Kidney (tissue), 14 donors: ENCODE measurements around the gene KCNMB4. TPM values are rescaled to one million over a fixed set of nuclear protein-coding genes. Genes with fewer than 3 reads are reported as not detected.
"Not testable (repeated sequence)": the region's sequence is repeated elsewhere in the genome, so short reads cannot be mapped to it uniquely, and the experiment has no call there.

Experiments used
- DNase-seq, 5 donors: peaks; one replicate each; pipeline ENCODE4 v3.0.0-alpha.2; 2013 to 2020
- FAIRE-seq: peaks from 2 replicates; lab custom pipeline; 2012; peaks lifted over from hg19 to GRCh38; lab: Jason Lieb, UNC
- H3K27ac ChIP-seq, 2 donors: one replicate each; pipeline ENCODE4 v1.7.0; 2013; ENCODE audit warnings: low read depth in 2 of 2, low read length in 2 of 2, inconsistent platforms in 1 of 2
- H3K27me3 ChIP-seq: one replicate; pipeline ENCODE4 v1.7.1; 2013; ENCODE audit warnings: low read length, inconsistent platforms; ENCODE audit not compliant: control insufficient read depth, insufficient read depth
- H3K36me3 ChIP-seq, 3 donors: one replicate each; pipeline versions ENCODE4 v1.7.0 to v1.7.1; 2013; ENCODE audit warnings: low read length in 3 of 3, control low read depth in 1 of 3, inconsistent platforms in 1 of 3; ENCODE audit not compliant: insufficient read depth in 3 of 3, control insufficient read depth in 2 of 3
- H3K4me1 ChIP-seq, 3 donors: one replicate each; pipeline versions ENCODE4 v1.7.0 to v1.7.1; 2013; ENCODE audit warnings: low read length in 3 of 3, inconsistent platforms in 1 of 3, low read depth in 1 of 3; ENCODE audit not compliant: control insufficient read depth in 2 of 3, insufficient read depth in 2 of 3
- H3K4me3 ChIP-seq, 3 donors: one replicate each; pipeline versions ENCODE4 v1.7.0 to v1.8.1; 2013; ENCODE audit warnings: low read length in 3 of 3, control low read depth in 1 of 3, inconsistent platforms in 1 of 3
- H3K9ac ChIP-seq, 3 donors: one replicate each; pipeline versions ENCODE4 v1.7.0 to v1.7.1; 2013; ENCODE audit warnings: low read length in 3 of 3, control low read depth in 1 of 3, inconsistent platforms in 1 of 3
- H3K9me3 ChIP-seq, 3 donors: one replicate each; pipeline versions ENCODE4 v1.7.0 to v1.7.1; 2013; ENCODE audit warnings: low read length in 3 of 3, control low read depth in 1 of 3, inconsistent platforms in 1 of 3; ENCODE audit not compliant: control insufficient read depth in 2 of 3, insufficient read depth in 1 of 3
- intact Hi-C: fragments of 100-400 bp; cut with DNase I; formaldehyde crosslinking; loops from one replicate; pipeline ENCODE4 v1.11.1; 2022
- polyA plus RNA-seq: library from polyadenylated mRNA; stranded (reverse); fragments of 350-450 nt; fragmentation: Illumina TruSeq; extraction: RNeasy Lipid Tissue Mini Kit (QIAGEN cat#74804); gene quantifications from one replicate; pipeline ENCODE4 v1.2.3, GENCODE V29; 2014; ENCODE audit warnings: low read depth, low replicate concordance; ENCODE audit not compliant: insufficient read depth
- total RNA-seq: library from RNA; stranded (reverse); fragmentation: NEBNext Ultra II Directional; extraction: Animal tissue kit (Norgen Biotek cat#: 25700); gene quantifications from one replicate; pipeline ENCODE4 v1.2.1, GENCODE V29; 2021
- TF ChIP-seq, protein P1 (sequence below): IDR thresholded peaks from 3 replicates; pipeline ENCODE4 v1.5.1; 2012; ENCODE audit warnings: mild to moderate bottlenecking, moderate library complexity, borderline replicate concordance; ENCODE audit not compliant: insufficient read depth; ENCODE audit errors: extremely low read depth
- donor health status: control.
- donor health status: control.
- donor health status: control.
- donor health status: control.
- donor health status: control.
- donor health status: DM: yes; HTN: yes; CAD: no.
- donor health status: Normal renal cell carcinoma (clear cell type).

KCNMB4 gene
- total and polyA plus RNA-seq, 2 donors from 2014 or later, result 3.9 to 5.6 TPM

- Histone ChIP-seq H3K27me3 (no peaks in the 10 kb centered on the region), H3K4me1 (no peaks in the 10 kb centered on the region), H3K27ac (no peak overlapping the region), H3K9me3 (no peaks in the 10 kb centered on the region), H3K9ac (no peak overlapping the region), H3K4me3 (no peak overlapping the region), H3K36me3 (no peaks in the 10 kb centered on the region)
- intact Hi-C loops, result no loop called here
- FAIRE-seq (no peak), DNase-seq (no peak)
- TF ChIP-seq, protein P1, sequence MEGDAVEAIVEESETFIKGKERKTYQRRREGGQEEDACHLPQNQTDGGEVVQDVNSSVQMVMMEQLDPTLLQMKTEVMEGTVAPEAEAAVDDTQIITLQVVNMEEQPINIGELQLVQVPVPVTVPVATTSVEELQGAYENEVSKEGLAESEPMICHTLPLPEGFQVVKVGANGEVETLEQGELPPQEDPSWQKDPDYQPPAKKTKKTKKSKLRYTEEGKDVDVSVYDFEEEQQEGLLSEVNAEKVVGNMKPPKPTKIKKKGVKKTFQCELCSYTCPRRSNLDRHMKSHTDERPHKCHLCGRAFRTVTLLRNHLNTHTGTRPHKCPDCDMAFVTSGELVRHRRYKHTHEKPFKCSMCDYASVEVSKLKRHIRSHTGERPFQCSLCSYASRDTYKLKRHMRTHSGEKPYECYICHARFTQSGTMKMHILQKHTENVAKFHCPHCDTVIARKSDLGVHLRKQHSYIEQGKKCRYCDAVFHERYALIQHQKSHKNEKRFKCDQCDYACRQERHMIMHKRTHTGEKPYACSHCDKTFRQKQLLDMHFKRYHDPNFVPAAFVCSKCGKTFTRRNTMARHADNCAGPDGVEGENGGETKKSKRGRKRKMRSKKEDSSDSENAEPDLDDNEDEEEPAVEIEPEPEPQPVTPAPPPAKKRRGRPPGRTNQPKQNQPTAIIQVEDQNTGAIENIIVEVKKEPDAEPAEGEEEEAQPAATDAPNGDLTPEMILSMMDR, result no peak
Observed at GRCh38 chr12:70383484-70383883, 17.4 kb downstream of the KCNMB4 start.

GRCh38 chr12:70383886-70384285, 17.8 kb downstream of the KCNMB4 start:
- intact Hi-C loops, result no loop called here
- Histone ChIP-seq H3K36me3 (no peaks in the 10 kb centered on the region), H3K4me1 (no peaks in the 10 kb centered on the region), H3K9me3 (no peaks in the 10 kb centered on the region), H3K4me3 (no peak overlapping the region), H3K27ac (no peak overlapping the region), H3K9ac (no peak overlapping the region), H3K27me3 (no peaks in the 10 kb centered on the region)
- no peak for DNase-seq
- FAIRE-seq, result no peak
- TF ChIP-seq, protein P1, result no peak

GRCh38 chr12:70386771-70387170, 20.7 kb downstream of the KCNMB4 start:
- no peaks in the 10 kb centered on the region for H3K9me3 ChIP-seq
- FAIRE-seq (no peak), DNase-seq (no peak)
- H3K4me1 ChIP-seq, result no peaks in the 10 kb centered on the region
- no peak overlapping the region for H3K4me3 ChIP-seq
- H3K27me3 ChIP-seq, result no peaks in the 10 kb centered on the region
- TF ChIP-seq, protein P1, result no peak
- no peak overlapping the region for H3K9ac ChIP-seq
- H3K36me3 ChIP-seq, result no peaks in the 10 kb centered on the region
- no peak overlapping the region for H3K27ac ChIP-seq
- intact Hi-C loops, result no loop called here

- intact Hi-C loops, result no loop called here
- Histone ChIP-seq H3K4me1 (no peaks in the 10 kb centered on the region), H3K9ac (no peak overlapping the region), H3K27ac (no peak overlapping the region), H3K27me3 (no peaks in the 10 kb centered on the region), H3K36me3 (no peaks in the 10 kb centered on the region), H3K4me3 (no peak overlapping the region), H3K9me3 (no peaks in the 10 kb centered on the region)
- FAIRE-seq (no peak), DNase-seq (no peak)
- TF ChIP-seq, protein P1, result no peak
Observed at GRCh38 chr12:70389678-70390077, 23.6 kb downstream of the KCNMB4 start.

GRCh38 chr12:70392631-70393030, 26.5 kb downstream of the KCNMB4 start:
- H3K4me1 ChIP-seq, DNase-seq, H3K27ac ChIP-seq, H3K36me3 ChIP-seq, H3K9me3 ChIP-seq, H3K9ac ChIP-seq, FAIRE-seq, intact Hi-C loops, H3K4me3 ChIP-seq, H3K27me3 ChIP-seq: not testable (repeated sequence)
